ENCODE measurements around the gene PRKCB.

- TF ChIP-seq, protein P1, sequence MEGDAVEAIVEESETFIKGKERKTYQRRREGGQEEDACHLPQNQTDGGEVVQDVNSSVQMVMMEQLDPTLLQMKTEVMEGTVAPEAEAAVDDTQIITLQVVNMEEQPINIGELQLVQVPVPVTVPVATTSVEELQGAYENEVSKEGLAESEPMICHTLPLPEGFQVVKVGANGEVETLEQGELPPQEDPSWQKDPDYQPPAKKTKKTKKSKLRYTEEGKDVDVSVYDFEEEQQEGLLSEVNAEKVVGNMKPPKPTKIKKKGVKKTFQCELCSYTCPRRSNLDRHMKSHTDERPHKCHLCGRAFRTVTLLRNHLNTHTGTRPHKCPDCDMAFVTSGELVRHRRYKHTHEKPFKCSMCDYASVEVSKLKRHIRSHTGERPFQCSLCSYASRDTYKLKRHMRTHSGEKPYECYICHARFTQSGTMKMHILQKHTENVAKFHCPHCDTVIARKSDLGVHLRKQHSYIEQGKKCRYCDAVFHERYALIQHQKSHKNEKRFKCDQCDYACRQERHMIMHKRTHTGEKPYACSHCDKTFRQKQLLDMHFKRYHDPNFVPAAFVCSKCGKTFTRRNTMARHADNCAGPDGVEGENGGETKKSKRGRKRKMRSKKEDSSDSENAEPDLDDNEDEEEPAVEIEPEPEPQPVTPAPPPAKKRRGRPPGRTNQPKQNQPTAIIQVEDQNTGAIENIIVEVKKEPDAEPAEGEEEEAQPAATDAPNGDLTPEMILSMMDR (IDR thresholded peaks at IDR 0.05) = no peak
- no peak for TF ChIP-seq POLR2A (IDR thresholded peaks at IDR 0.05)
These were observed 352.3 kb downstream of the PRKCB start for GRCh38 chr16:24188021-24188542.
